22Rv1 (cell line): ENCODE data around the gene SLC35E3.

Experiments
- CTCF ChIP-seq: fragments of 450-650 bp; IDR thresholded peaks from 2 replicates; pipeline ENCODE4 v1.5.1; 2017; ENCODE audit warnings: mild to moderate bottlenecking
- ZFX ChIP-seq: fragments of 450-650 bp; IDR thresholded peaks from 2 replicates; pipeline ENCODE4 v1.6.1; 2017; ENCODE audit warnings: antibody characterized with exemption, borderline replicate concordance

- TF ChIP-seq CTCF (no peak), ZFX (no peak)
These were observed 33.3 kb downstream of the SLC35E3 start for GRCh38 chr12:68779280-68779679.
